ENCODE measurements around the gene ST3GAL6.

Gene ST3GAL6

GRCh38 chr3:98806521-98806920, 43.4 kb downstream of the ST3GAL6 start:
- DNase-seq (ENCODE audit: low spot score), result no peak
- TF ChIP-seq CTCF (IDR thresholded peaks at IDR 0.05), result no peak
- Histone ChIP-seq H3K4me3 (no peak overlapping the region), H3K27ac (no peak overlapping the region)

DNA sequence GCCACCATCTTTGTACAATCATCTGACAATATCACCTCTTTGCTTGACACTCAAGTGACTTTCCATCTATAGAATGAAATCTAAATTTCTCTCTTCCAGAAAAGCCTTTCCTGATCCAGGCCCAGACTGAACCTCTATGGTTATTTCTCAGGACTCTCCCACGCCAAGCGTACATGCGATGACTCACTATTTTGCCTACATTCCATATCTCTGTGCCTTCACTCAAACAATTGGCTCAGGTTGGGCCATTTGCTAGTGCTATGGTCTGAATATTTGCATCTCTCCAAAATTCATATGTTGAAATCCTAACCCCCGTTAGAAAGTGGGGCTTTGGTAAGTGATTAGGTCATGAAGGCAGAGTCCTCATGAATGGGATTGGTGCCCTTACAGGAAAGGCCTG, 43.9 kb downstream of the ST3GAL6 start:
- H3K4me3 ChIP-seq, result no peak overlapping the region
- no peak for DNase-seq (ENCODE audit: low spot score)
- no peak overlapping the region for H3K27ac ChIP-seq
- no peak for TF ChIP-seq CTCF (IDR thresholded peaks at IDR 0.05)

DNA sequence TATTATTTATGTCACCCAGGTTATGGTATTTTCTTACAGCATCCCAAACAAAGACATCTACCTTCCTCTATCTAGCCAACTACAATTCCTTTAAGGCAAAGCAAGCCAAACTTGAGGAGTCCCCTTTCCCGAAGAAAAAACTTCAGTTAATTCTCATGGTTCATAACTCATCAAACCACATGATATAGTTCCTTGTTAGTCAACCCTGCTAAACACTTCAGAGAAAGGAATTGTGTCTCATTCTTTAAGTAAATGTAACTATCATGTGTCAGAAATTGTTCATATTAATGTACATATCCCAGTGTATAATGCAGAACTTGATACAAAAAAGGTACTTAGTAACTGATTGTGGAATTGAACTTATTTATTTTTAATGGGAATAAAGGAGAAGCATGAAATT, 44.4 kb downstream of the ST3GAL6 start:
- Histone ChIP-seq H3K4me3 (no peak overlapping the region), H3K27ac (no peak overlapping the region)
- no peak for TF ChIP-seq CTCF (IDR thresholded peaks at IDR 0.05)

GRCh38 chr3:98808071-98808470, 44.9 kb downstream of the ST3GAL6 start:
- no peak for DNase-seq (ENCODE audit: low spot score)
- no peak overlapping the region for H3K4me3 ChIP-seq
- no peak overlapping the region for H3K27ac ChIP-seq
- no peak for TF ChIP-seq CTCF (IDR thresholded peaks at IDR 0.05)

More for the DNA sequence above, 44.4 kb downstream of the ST3GAL6 start:
- no peak for DNase-seq (ENCODE audit: low spot score)

- Histone ChIP-seq H3K4me3 (no peak overlapping the region), H3K27ac (no peak overlapping the region)
- TF ChIP-seq CTCF (IDR thresholded peaks at IDR 0.05), result no peak
- DNase-seq (ENCODE audit: low spot score), result no peak
Measured at GRCh38 chr3:98809557-98809956, 46.4 kb downstream of the ST3GAL6 start.

DNA sequence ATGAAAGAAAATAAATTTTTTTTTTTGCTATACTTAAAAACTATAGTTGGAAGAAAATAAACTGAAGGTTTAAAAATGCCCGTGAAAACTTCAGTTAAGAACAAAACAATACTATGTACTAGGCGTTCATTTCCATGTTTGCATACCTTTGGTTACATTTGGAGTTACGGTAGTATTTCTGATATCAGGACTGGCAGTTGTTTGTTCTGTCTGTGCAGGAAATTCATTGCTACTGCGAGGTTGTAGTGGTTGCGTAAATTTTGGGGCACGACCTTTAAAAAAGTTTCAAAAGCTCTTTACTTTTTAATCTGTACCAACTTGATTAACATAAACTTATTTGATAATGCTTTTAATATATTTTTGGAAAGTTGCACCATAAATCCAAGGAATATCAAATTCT, 47.9 kb downstream of the ST3GAL6 start:
- H3K4me3 ChIP-seq, result no peak overlapping the region
- no peak for DNase-seq (ENCODE audit: low spot score)
- H3K27ac ChIP-seq, result no peak overlapping the region
- no peak for TF ChIP-seq CTCF (IDR thresholded peaks at IDR 0.05)

DNA sequence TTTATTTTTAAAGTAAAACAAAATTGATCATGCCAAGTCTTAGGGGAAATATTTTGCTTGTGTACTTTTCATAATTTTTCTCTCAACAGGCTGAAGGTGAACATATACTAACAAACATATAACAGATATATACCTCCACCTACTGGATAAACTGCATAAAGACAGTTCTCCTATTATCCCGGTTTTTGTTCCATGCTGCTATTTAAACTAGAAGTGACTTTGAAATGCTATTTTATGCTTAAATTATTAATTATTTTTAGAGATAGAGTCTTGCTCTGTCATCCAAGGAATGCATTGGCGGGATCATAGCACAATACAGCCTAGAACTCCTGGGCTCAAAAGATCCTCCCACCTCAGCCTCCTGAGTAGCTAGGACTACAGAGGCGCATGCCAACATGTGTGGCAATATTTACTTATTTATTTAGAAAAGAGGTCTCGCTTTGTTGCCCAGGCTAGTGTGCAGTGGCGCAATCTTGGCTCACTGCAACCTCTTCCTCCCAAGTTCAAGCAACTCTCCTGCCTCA, 49.8 kb downstream of the ST3GAL6 start:
- no peak for DNase-seq (ENCODE audit: low spot score)
- peak; percentile 38 for TF ChIP-seq CTCF (IDR thresholded peaks at IDR 0.05)
- Histone ChIP-seq H3K27ac (no peak overlapping the region), H3K4me3 (no peak overlapping the region)
